H1 (cell line): Measurements from ENCODE around the gene LIMK2. TPM values are rescaled to one million over a fixed set of nuclear protein-coding genes. Genes with fewer than 3 reads are reported as not detected.

Source experiments
- CTCF ChIA-PET: fragments of 300-600 bp; sonication (Branson Sonifier 250); formaldehyde crosslinking; loops from one replicate; lab custom pipeline; 2021; ENCODE audit not compliant: partially characterized antibody; lab: Charles Lee
- POLR2A ChIA-PET: fragments of 300-600 bp; sonication (Branson Sonifier 250); formaldehyde crosslinking; loops from one replicate; lab custom pipeline; 2021; ENCODE audit warnings: inconsistent platforms; ENCODE audit not compliant: partially characterized antibody; lab: Charles Lee
- DNase-seq, 2 experiments: peaks; one replicate each; pipeline versions ENCODE4 v3.0.0 to v3.0.0-alpha.2; 2010 to 2022; ENCODE audit warnings: low spot score in 2 of 2, low read depth in 1 of 2, mixed read lengths in 1 of 2
- FAIRE-seq: peaks from 2 replicates; lab custom pipeline; 2011; peaks lifted over from hg19 to GRCh38; lab: Jason Lieb, UNC
- H2AFZ ChIP-seq: 2 replicates; pipeline ENCODE4 v1.8.1; 2012; ENCODE audit warnings: low read length, inconsistent platforms
- H2AK5ac ChIP-seq: 2 replicates; pipeline ENCODE4 v1.6.1; 2013; ENCODE audit warnings: low read depth, low read length
- H2BK120ac ChIP-seq: replicated peaks from 2 replicates; pipeline ENCODE3; 2013; ENCODE audit warnings: low read depth, low read length, inconsistent platforms
- H2BK12ac ChIP-seq: 2 replicates; pipeline ENCODE4 v1.6.1; 2013; ENCODE audit warnings: low read depth, low read length
- H2BK15ac ChIP-seq: 2 replicates; pipeline ENCODE4 v1.6.1; 2013; ENCODE audit warnings: low read length
- H2BK20ac ChIP-seq: 2 replicates; pipeline ENCODE4 v1.6.1; 2013; ENCODE audit warnings: low read length
- H2BK5ac ChIP-seq: 2 replicates; pipeline ENCODE4 v1.6.1; 2013; ENCODE audit warnings: low read depth, low read length
- H3K14ac ChIP-seq: 2 replicates; pipeline ENCODE4 v1.6.1; 2013; ENCODE audit warnings: inconsistent platforms; ENCODE audit not compliant: insufficient read length
- H3K18ac ChIP-seq: 2 replicates; pipeline ENCODE4 v1.6.1; 2013; ENCODE audit warnings: low read length; ENCODE audit errors: extremely low read depth
- H3K23ac ChIP-seq: 2 replicates; pipeline ENCODE4 v1.6.1; 2013; ENCODE audit warnings: inconsistent platforms; ENCODE audit not compliant: insufficient read length
- H3K23me2 ChIP-seq: 2 replicates; pipeline ENCODE4 v1.6.1; 2013; ENCODE audit warnings: low read depth, low read length
- H3K27ac ChIP-seq: 2 replicates; pipeline ENCODE4 v1.6.1; 2011; ENCODE audit warnings: low read depth, low read length, inconsistent platforms
- H3K27me3 ChIP-seq, 4 experiments: replicated peaks in 1 of 4; 1 replicate in 1 of 4; 2 replicates in 3 of 4; pipeline versions ENCODE4 v1.6.1 to v1.8.1; 2011 to 2013; ENCODE audit warnings: low read length in 3 of 4, mild to moderate bottlenecking in 3 of 4, inconsistent platforms in 2 of 4, mixed read lengths in 2 of 4, moderate library complexity in 1 of 4; ENCODE audit not compliant: control insufficient read depth in 3 of 4, insufficient read depth in 3 of 4; ENCODE audit errors: extremely low read depth in 1 of 4
- H3K36me3 ChIP-seq, 4 experiments: 2 replicates each; pipeline versions ENCODE4 v1.6.1 to v1.8.1; 2011 to 2013; ENCODE audit warnings: mild to moderate bottlenecking in 4 of 4, low read length in 3 of 4, moderate library complexity in 2 of 4, control low read depth in 1 of 4, inconsistent platforms in 1 of 4; ENCODE audit not compliant: insufficient read depth in 4 of 4, control insufficient read depth in 2 of 4
- H3K4ac ChIP-seq: replicated peaks from 2 replicates; pipeline ENCODE3; 2013; ENCODE audit warnings: low read length, low read depth, mixed read lengths, inconsistent platforms; ENCODE audit not compliant: insufficient read length
- H3K4me1 ChIP-seq, 4 experiments: replicated peaks in 1 of 4; 1 replicate in 1 of 4; 2 replicates in 3 of 4; pipeline versions ENCODE4 v1.6.1 to v1.8.1; 2011 to 2013; ENCODE audit warnings: low read length in 3 of 4, inconsistent platforms in 2 of 4, mixed read lengths in 1 of 4; ENCODE audit not compliant: insufficient read depth in 4 of 4, control insufficient read depth in 3 of 4
- H3K4me2 ChIP-seq, 2 experiments: 2 replicates each; pipeline versions ENCODE4 v1.6.1 to v1.8.1; 2011 to 2013; ENCODE audit warnings: low read depth in 2 of 2, low read length in 2 of 2, control low read depth in 1 of 2, inconsistent platforms in 1 of 2, mild to moderate bottlenecking in 1 of 2; ENCODE audit not compliant: insufficient read depth in 1 of 2
- H3K4me3 ChIP-seq, 4 experiments: fragments of 200-600, 300-600 bp in 1 of 4; sonication (generic), shearing (Covaris generic), sonication (Bioruptor Twin) in 1 of 4; 2 replicates each; pipeline versions ENCODE4 v1.5.1 to v1.8.1; 2011 to 2016; ENCODE audit warnings: low read length in 4 of 4, low read depth in 3 of 4, control low read depth in 2 of 4, inconsistent platforms in 2 of 4, mild to moderate bottlenecking in 2 of 4, mixed read lengths in 1 of 4, moderate library complexity in 1 of 4; ENCODE audit not compliant: insufficient read depth in 2 of 4; ENCODE audit errors: extremely low read depth in 1 of 4
- H3K56ac ChIP-seq: replicated peaks from 2 replicates; pipeline ENCODE3; 2013; ENCODE audit warnings: low read depth, mild to moderate bottlenecking, mixed read lengths, low read length, inconsistent platforms; ENCODE audit not compliant: insufficient read length
- H3K79me1 ChIP-seq: 2 replicates; pipeline ENCODE4 v1.6.1; 2013; ENCODE audit warnings: low read depth, low read length, control low read depth
- H3K79me2 ChIP-seq, 2 experiments: 2 replicates each; pipeline versions ENCODE4 v1.6.1 to v1.8.1; 2012 to 2013; ENCODE audit warnings: low read length in 2 of 2, mild to moderate bottlenecking in 2 of 2, inconsistent platforms in 1 of 2; ENCODE audit not compliant: insufficient read depth in 2 of 2, control insufficient read depth in 1 of 2
- H3K9ac ChIP-seq, 4 experiments: replicated peaks in 1 of 4; 1 replicate in 1 of 4; 2 replicates in 3 of 4; pipeline versions ENCODE4 v1.6.1 to v1.8.1; 2011 to 2013; ENCODE audit warnings: low read depth in 3 of 4, low read length in 3 of 4, control low read depth in 2 of 4, mild to moderate bottlenecking in 2 of 4, moderate library complexity in 2 of 4, inconsistent platforms in 1 of 4; ENCODE audit errors: extremely low read depth in 1 of 4
- H3K9me3 ChIP-seq, 2 experiments: 2 replicates each; pipeline versions ENCODE4 v1.6.1 to v1.8.1; 2012 to 2013; ENCODE audit warnings: mild to moderate bottlenecking in 2 of 2, moderate library complexity in 2 of 2, control low read depth in 1 of 2, inconsistent platforms in 1 of 2, low read depth in 1 of 2, low read length in 1 of 2, mixed read lengths in 1 of 2; ENCODE audit not compliant: insufficient read depth in 2 of 2
- H4K20me1 ChIP-seq, 2 experiments: replicated peaks in 1 of 2; 2 replicates each; pipeline versions ENCODE3 to v1.8.1; 2011 to 2013; ENCODE audit warnings: inconsistent platforms in 2 of 2, low read length in 2 of 2, mild to moderate bottlenecking in 1 of 2; ENCODE audit not compliant: insufficient read depth in 2 of 2, control insufficient read depth in 1 of 2
- H4K5ac ChIP-seq: 2 replicates; pipeline ENCODE4 v1.6.1; 2013; ENCODE audit warnings: low read length, low read depth, mixed read lengths, inconsistent platforms; ENCODE audit not compliant: insufficient read length
- H4K8ac ChIP-seq: 2 replicates; pipeline ENCODE4 v1.8.0; 2013; ENCODE audit warnings: mild to moderate bottlenecking, moderate library complexity, low read length, inconsistent platforms; ENCODE audit not compliant: insufficient read depth; ENCODE audit errors: extremely low read depth
- H4K91ac ChIP-seq: replicated peaks from 2 replicates; pipeline ENCODE3; 2013; ENCODE audit warnings: low read length, mixed read lengths, inconsistent platforms; ENCODE audit not compliant: insufficient read length
- CHD1 ChIP-seq: IDR thresholded peaks from 2 replicates; pipeline ENCODE4 v1.6.1; 2012; ENCODE audit warnings: low read depth, low read length, improper control_type of control experiment
- CTCF ChIP-seq, 3 experiments: IDR thresholded peaks; 1 replicate in 2 of 3; 2 replicates in 1 of 3; pipeline versions ENCODE4 v1.5.1 to v1.6.1; 2011; ENCODE audit warnings: low read length in 3 of 3, mild to moderate bottlenecking in 3 of 3, inconsistent platforms in 2 of 3, low read depth in 1 of 3, moderate library complexity in 1 of 3; ENCODE audit not compliant: insufficient read depth in 1 of 3; ENCODE audit errors: control extremely low read depth in 1 of 3
- KDM4A ChIP-seq: IDR thresholded peaks from one replicate; pipeline ENCODE4 v1.7.1; 2012; ENCODE audit warnings: low read depth, mild to moderate bottlenecking, moderate library complexity, low read length, inconsistent platforms; ENCODE audit not compliant: severe bottlenecking
- NRF1 ChIP-seq: IDR thresholded peaks from 2 replicates; pipeline ENCODE4 v1.6.1; 2011; ENCODE audit warnings: mild to moderate bottlenecking, low read depth, low read length, improper control_type of control experiment
- RAD21 ChIP-seq, 2 experiments: IDR thresholded peaks in 1 of 2; conservative IDR thresholded peaks in 1 of 2; 2 replicates each; pipeline ENCODE4 v1.6.1; 2011; ENCODE audit warnings: low read depth in 2 of 2, low read length in 2 of 2, improper control_type of control experiment in 1 of 2, inconsistent platforms in 1 of 2, mild to moderate bottlenecking in 1 of 2, moderate library complexity in 1 of 2
- TBP ChIP-seq: IDR thresholded peaks from 2 replicates; pipeline ENCODE4 v1.6.1; 2011; ENCODE audit warnings: low read depth, low read length, improper control_type of control experiment
- YY1 ChIP-seq: IDR thresholded peaks from 2 replicates; pipeline ENCODE4 v1.6.1; 2011; ENCODE audit warnings: low read depth, mild to moderate bottlenecking, low read length
- ZNF274 ChIP-seq: IDR thresholded peaks from 2 replicates; pipeline ENCODE4 v1.7.0; 2012; ENCODE audit warnings: low read length, borderline replicate concordance; ENCODE audit errors: extremely low read depth
- WGBS, 2 experiments: shearing (Covaris generic) in 1 of 2; methylation state at CpG; one replicate each; pipeline versions ENCODE4 v1.1.6 to v1.1.7; 2013 to 2015; ENCODE audit warnings: low lambda C conversion rate in 2 of 2, mixed read lengths in 2 of 2, inconsistent platforms in 1 of 2, low coverage in 1 of 2, missing lambda C conversion rate in 1 of 2; ENCODE audit not compliant: insufficient replicate concordance in 2 of 2, insufficient coverage in 1 of 2, insufficient read length in 1 of 2; ENCODE audit errors: extremely low coverage in 1 of 2, missing lambda C conversion rate in 1 of 2; 5-methylcytosine and 5-hydroxymethylcytosine counted together
- polyA plus RNA-seq, 7 experiments: library from polyadenylated mRNA; depleted of rRNA in 3 of 7; stranded (reverse) in 5 of 7; unstranded in 2 of 7; fragments of >200 nt in 5 of 7; fragments of 200-250 nt in 2 of 7; gene quantifications; 1 replicate in 5 of 7; 2 replicates in 1 of 7; 4 replicates in 1 of 7; pipeline versions ENCODE4 v1.2.1 to v1.2.3, GENCODE V29; 2011 to 2013; ENCODE audit warnings: missing spikeins in 2 of 7, mixed read lengths in 2 of 7
- total RNA-seq: library from RNA; stranded (reverse); fragmentation: NEBNext Ultra II Directional; extraction: Animal tissue kit (Norgen Biotek cat#: 25700); gene quantifications from 2 replicates; pipeline ENCODE4 v1.2.1, GENCODE V29; 2021

Gene LIMK2
- total and polyA plus RNA-seq, 2 of the 8 experiments (the other 6 are each of a cell fraction or from before 2014, with no cell fraction given), result 13.2 to 37.6 TPM

GRCh38 chr22:31185056-31185455 lies 27.0 kb upstream of the LIMK2 start:
- Histone ChIP-seq H3K27ac (no peak overlapping the region), H3K9me3 (peaks cover 0 to 10% of the 10 kb centered on the region in 2 experiments; a peak in 1 of 4 replicates), H3K79me2 (no peaks in the 10 kb centered on the region; a peak in 1 of 4 replicates), H2BK20ac (no peak overlapping the region), H3K56ac (no peak overlapping the region), H2BK120ac (no peak overlapping the region), H3K23me2 (no peaks in the 10 kb centered on the region), H2BK5ac (no peak overlapping the region), H3K9ac (no peak overlapping the region), H3K27me3 (no peaks in the 10 kb centered on the region), H3K4me3 (no peak overlapping the region)
- no peak for DNase-seq
- WGBS, 2 experiments, result 94% methylated on average over 5 of the region's 5 CpGs; no CpG with 5 or more reads in 1 of the 2 experiments
- TF ChIP-seq TBP (no peak), NRF1 (no peak), ZNF274 (no peak), KDM4A (no peak), YY1 (no peak), RAD21 (IDR thresholded peaks at IDR 0.05 in 1 of 2, conservative IDR thresholded peaks at IDR 0.05 in 1 of 2; ENCODE audit: low read depth in 2 of 2, low read length in 2 of 2) (no peak), CTCF (IDR thresholded peaks at IDR 0.05; ENCODE audit: control extremely low read depth in 1 of 3, insufficient read depth in 1 of 3, low read depth in 1 of 3, low read length in 3 of 3) (no peak), CHD1 (no peak)
- TF ChIP-seq, all 59 proteins: peak for 0
- H3K79me1 ChIP-seq, result no peaks in the 10 kb centered on the region
- no peak overlapping the region for H3K18ac ChIP-seq
- no peak overlapping the region for H3K4ac ChIP-seq
- no peaks in the 10 kb centered on the region for H3K4me1 ChIP-seq
- no peak overlapping the region for H3K4me2 ChIP-seq
- H2AK5ac ChIP-seq, result no peak overlapping the region
- peaks cover 0 to 1% of the 10 kb centered on the region in 2 experiments for H4K20me1 ChIP-seq
- POLR2A ChIA-PET, result no interaction called here
- H2AFZ ChIP-seq, result no peak overlapping the region
- no peak overlapping the region for H2BK12ac ChIP-seq
- H4K91ac ChIP-seq, result no peak overlapping the region
- no peak overlapping the region for H3K23ac ChIP-seq
- H3K36me3 ChIP-seq, result peaks cover 0 to 3% (median 1%) of the 10 kb centered on the region in 4 experiments; a peak in 2 of 8 replicates
- CTCF ChIA-PET, result interaction anchor here (0.9 to 1.3 kb wide), 3 partner anchors 15 to 128 kb away, joined by 3 to 5 read pairs (median 3); no protein-coding TSS in a partner anchor
- H2BK15ac ChIP-seq, result no peak overlapping the region
- FAIRE-seq, result no peak
- H4K8ac ChIP-seq, result no peak overlapping the region
- H4K5ac ChIP-seq, result no peak overlapping the region
- H3K14ac ChIP-seq, result no peak overlapping the region
